CD4-positive, alpha-beta T cell treated with Interleukin-15 for 4 hours (primary cell): ENCODE measurements around the gene RAC2.

Experiments
- DNase-seq: peaks from one replicate; pipeline ENCODE4 v3.0.0-alpha.2; 2020; ENCODE audit warnings: low spot score

The RAC2 gene

GRCh38 chr22:37244114-37244921 is at the start of gene RAC2:
RAC2 (minus strand) TSS chr22:37244269; CDS start chr22:37244148, 121 bp downstream.
- peak; percentile 91 for DNase-seq

DNA sequence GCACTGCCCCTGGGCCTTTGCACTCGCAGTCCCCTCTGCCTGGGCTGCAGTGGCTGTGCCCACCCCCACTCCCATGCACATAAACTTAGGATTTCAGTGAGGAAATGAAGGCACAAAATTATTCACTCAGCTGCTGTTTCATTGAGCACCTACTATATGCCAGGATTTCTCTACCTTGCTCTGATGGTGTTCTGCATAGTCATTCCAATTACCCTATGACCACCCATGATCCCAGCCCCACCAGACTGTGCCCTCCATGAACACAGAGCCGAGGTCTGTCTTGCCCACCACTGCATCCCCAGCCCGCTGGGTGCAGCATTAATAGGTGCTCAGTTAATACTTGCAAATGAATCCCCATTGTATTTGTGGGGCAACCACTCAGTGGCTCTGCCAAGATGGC is 49.1 kb upstream of the RAC2 start:
- no peak for DNase-seq

- DNase-seq, result no peak
Observed at GRCh38 chr22:37292641-37293040, 48.6 kb upstream of the RAC2 start.

DNA sequence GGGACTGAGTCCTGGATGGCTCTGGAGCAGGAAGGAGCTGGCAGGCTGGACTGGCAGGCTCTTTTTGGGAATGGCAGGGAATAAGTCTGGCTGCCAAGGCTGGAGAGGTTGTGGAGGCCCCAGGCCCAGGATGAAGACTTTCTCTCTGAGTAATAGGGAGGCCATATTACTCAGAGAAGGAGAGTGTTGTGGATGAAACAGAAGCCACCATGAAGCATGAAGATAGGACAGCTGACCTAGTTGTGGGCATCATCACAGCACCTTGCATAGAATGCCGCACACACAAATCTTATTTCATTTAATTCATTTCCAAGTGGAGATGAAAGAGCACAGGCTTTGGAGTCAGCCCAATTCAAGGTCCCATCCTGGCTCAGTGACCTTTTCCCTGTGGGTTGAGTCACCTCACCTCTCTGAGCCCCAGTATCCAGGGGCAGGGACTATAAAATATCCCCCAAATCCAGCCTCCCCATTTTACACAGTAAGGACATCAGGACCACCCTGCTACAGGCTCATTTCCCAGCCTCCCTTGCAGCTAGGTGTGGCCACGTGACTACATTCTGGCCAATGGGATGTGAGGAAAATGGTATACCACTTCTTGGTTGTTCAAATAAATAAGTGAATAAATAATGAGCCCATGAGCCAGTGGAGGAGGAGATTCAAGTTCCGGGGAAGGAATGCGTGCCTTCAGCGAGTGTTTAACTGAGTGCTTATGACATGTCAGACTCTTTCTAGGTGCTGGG is 47.7 kb upstream of the RAC2 start:
- no peak for DNase-seq

GRCh38 chr22:37290737-37291136 is 46.7 kb upstream of the RAC2 start:
- no peak for DNase-seq

GRCh38 chr22:37289156-37289735 is 45.2 kb upstream of the RAC2 start:
- DNase-seq, result no peak

GRCh38 chr22:37288521-37288920 is 44.5 kb upstream of the RAC2 start:
- DNase-seq, result no peak

GRCh38 chr22:37287550-37287951 is 43.5 kb upstream of the RAC2 start:
- no peak for DNase-seq

DNA sequence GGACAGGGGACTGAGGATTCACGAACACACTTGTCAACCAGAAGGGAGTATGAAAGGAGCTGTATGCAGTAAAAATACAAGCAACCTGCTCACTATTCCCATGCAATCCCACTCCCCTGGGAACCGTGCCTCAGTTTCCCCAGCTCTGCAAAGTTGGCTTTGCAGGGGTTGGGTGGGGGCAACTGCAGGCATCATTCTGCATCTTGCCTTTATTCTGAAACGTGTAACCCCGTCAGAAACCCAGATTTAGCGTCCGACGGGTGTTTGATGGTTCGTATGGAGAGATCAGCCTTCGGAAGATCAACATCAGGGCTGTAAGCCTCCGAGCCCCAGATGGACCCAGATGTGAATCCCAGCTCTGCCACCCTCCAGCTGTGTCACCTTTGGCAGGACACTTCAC is 41.9 kb upstream of the RAC2 start:
- no peak for DNase-seq

DNA sequence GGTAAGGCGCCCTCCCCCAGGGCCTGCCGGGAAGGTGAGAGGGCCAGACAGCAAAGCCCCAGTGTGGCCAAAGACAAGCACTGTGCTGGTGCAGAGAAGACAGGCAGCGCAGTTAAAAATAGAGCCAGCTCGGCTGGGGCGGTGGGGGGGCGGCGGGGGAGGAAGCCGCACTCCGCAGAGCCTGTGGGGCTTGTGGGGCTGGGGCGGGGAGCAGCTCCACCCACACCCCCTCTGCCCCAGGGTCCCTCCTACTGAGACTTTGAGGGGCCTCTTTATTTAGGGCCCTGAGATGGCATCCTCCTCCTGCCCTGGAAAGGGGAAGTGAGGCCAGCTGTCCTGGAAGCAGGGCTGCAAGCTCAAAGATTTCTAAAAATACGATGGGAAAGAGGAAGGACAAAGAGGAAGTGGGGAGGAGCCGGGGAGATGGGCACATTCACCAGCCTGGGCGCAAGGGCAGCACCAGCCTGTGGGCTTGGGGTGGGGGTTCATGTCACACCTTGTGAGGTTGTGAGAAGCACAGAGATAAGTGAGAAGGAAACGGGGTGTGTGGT is 40.8 kb upstream of the RAC2 start:
- peak; percentile 43 for DNase-seq

- DNase-seq, result no peak
Observed at GRCh38 chr22:37284126-37284804, 40.2 kb upstream of the RAC2 start.

DNA sequence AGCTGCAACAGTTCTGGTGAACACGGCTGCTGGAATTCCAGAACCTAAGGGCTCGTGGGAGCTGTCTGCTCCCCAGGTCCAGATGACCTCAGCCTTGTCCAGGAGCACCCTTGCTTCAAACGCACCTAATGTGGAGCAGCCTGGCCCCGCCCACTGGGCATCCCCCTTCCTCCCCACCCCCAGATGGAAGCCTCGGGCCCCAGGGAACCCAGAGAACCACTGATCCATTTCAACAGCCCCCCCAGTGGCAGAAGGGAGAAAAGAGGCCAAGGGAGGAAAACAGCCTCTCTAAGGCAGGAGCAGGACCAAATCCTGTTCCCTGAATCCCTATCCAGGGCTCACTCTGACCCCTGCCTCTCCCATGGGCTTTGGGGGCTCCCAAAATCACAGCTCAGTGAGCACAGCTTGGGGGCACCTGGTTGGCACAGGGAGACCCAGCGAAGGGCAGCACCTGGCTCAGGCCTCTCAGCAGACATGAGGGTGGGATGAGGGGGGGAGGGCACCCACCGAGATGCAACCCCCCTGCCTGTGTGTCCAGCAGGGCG is 39.4 kb upstream of the RAC2 start:
- peak; percentile 31 for DNase-seq

DNA sequence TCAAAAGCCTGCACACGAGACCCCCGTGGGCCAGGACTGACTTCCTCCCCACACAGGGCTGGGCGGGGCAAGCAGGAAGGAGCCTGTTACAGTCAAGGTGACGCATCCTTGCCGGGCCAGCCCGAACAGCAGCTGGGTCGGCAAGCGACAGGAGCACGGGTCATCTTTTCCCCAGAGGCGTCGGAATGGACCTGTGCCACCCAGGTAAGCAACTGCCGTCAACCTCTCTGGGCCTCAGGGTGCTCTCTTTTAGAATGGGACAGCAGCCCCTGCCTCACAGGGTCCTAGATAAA is 38.3 kb upstream of the RAC2 start, which contains the start of gene CYTH4:
TSS of gene CYTH4 (plus strand) at position 124 of the 293 bp plus-strand sequence. CDS start at position 186, 62 bp downstream.
- peak; percentile 70 for DNase-seq

- DNase-seq, result no peak
Observed at GRCh38 chr22:37281646-37282384, 37.7 kb upstream of the RAC2 start.

DNA sequence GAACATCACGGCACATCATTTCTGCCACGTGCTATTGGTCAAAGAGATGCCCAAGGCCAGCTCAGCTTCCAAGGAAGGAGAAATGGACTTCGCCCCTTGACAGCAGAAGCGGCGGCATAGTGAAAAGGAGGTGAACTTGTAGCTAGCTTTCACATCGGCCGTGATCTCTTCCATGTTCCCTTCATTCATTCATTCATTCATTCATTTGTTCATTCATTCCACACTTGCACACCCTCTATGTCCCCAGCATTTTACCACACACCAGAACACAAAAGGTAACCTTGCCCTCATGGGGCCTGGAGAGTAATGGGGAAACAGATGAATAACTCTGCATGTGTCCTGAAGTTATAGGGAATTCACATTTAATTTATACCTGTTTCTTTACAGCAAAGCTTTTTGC is 37.1 kb upstream of the RAC2 start:
- no peak for DNase-seq

- DNase-seq, result no peak
Observed at GRCh38 chr22:37280718-37281117, 36.6 kb upstream of the RAC2 start.

DNA sequence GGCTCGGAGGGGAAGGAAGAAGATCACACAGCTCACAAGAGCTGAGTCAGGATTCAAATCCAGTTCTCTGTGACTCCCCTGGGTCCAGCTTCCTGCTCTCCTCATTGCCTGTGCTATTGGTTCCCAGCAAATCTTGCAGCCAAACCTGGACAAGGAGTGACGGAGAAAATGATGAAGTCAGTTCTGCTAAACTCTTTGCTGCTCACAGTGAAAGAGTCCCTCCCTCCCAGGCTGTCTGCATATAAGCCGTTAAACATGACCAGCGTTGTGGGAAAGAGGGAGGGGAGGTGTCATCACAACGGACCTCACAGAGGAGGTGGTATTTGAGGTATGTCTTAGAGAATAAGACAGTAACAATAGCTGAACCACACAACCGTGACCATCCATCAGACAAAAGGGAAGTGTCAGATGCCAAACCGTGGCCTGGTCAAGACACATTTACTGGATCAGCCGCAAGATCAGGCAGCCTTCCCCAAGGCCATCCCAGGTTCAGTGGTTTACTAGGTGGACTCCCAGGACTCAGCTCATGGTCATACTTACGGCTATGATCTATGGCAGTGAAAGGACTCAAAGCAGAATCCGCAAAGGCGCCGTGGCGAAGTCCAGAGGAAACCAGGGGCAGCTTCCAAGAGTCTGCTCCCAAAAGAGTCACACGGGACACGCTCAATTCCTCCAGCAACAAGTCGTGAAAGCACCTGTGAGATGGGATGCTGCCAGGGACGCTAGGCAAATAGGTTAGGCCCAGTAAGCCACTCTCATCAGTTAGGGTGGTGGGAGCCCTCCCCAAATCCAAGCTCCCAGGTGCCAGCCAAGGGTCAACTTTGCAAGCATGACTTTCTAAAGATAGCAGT is 35.5 kb upstream of the RAC2 start:
- DNase-seq, result no peak

DNA sequence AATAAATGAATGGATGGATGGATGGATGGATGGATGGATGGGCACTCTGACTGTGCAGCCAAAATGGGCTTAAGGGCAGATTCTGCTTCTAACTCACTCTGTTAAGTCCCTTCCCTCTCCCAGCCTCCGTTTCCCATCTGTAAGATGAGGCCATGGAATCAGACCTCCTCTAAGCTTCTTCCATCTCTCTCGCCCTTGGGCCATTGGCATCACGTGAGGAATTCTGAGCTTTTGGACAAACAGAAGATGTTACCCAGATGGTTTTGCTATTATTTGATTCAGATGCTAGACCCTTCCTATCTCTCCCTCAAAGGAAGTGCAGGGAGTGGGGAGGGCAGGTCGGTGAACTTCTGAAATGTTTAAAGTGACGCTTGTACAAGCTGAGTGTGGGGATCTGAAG is 34.2 kb upstream of the RAC2 start:
- DNase-seq, result no peak

DNA sequence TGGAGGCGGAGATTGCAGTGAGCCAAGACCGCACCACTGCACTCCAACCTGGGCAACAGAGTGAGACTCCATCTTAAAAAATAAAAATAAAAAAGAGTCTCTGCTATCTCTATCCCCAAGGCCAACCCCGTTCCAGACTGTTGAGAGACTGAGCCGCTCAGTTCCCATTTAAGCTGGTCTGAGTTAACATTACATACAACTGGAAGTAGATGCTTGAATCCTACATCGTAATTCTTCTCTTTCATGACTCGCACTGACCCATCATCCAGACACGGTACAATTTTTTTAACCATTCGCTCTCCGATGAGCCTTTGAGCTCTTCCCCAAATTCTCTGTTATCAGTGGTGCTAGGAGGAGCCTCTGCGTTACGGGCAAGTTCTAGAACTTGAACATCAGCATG is 33.3 kb upstream of the RAC2 start:
- DNase-seq, result no peak

DNA sequence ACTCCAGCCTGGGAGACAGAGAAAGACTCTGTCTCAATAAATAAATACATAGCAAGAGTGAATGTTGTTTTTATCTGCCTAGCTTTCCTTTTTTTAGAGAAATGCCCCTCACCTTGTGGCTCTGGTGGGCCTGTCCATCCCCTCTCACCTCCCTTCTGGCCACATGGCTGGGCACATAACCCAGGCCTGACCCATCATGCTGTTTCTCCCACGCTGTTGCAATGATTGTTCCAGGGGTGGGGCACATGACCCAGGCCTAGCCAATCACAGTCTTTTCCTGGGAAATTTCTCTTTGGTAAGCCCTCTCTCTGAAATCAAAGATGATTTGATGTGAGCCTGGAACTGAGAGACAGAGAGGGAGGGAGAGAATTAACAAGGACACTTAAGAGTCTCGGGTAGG is 32.7 kb upstream of the RAC2 start:
- no peak for DNase-seq
